Activated CD8-positive, alpha-beta T cell treated with anti-CD3 and anti-CD28 coated beads for 36 hours (primary cell): ENCODE data around the gene SLCO1C1. TPM values are rescaled to one million over a fixed set of nuclear protein-coding genes. Genes with fewer than 3 reads are reported as not detected.

ENCODE experiments used
- ATAC-seq: fragments of 200-7000 bp; cut with Tn5 transposase; one replicate; pipeline ENCODE4 v1.10.0; 2021; ENCODE audit warnings: mild to moderate bottlenecking, moderate library complexity
- CTCF ChIA-PET: fragments of 350-600 bp; sonication (Branson Sonifier 250); formaldehyde crosslinking; loops from one replicate; lab custom pipeline; 2021; ENCODE audit warnings: antibody characterized with exemption; lab: Charles Lee
- POLR2A ChIA-PET: fragments of 350-600 bp; sonication (Branson Sonifier 250); formaldehyde crosslinking; loops from one replicate; lab custom pipeline; 2021; ENCODE audit warnings: antibody characterized with exemption; lab: Charles Lee
- DNase-seq: peaks from one replicate; pipeline ENCODE4 v3.0.0-alpha.2; 2020
- H3K27ac Mint-ChIP-seq: one replicate; pipeline ENCODE4 v1.8.0; 2021; ENCODE audit warnings: mild to moderate bottlenecking, mixed read lengths
- H3K27me3 Mint-ChIP-seq: one replicate; pipeline ENCODE4 v1.8.0; 2021; ENCODE audit warnings: mixed read lengths
- H3K36me3 Mint-ChIP-seq: one replicate; pipeline ENCODE4 v1.8.0; 2021; ENCODE audit warnings: low read depth, mixed read lengths
- H3K4me1 Mint-ChIP-seq: one replicate; pipeline ENCODE4 v1.8.0; 2021; ENCODE audit warnings: low read depth, mixed read lengths
- H3K4me3 Mint-ChIP-seq: one replicate; pipeline ENCODE4 v1.8.0; 2021; ENCODE audit warnings: mild to moderate bottlenecking, moderate library complexity, mixed read lengths
- H3K9me3 Mint-ChIP-seq: one replicate; pipeline ENCODE4 v1.8.0; 2021; ENCODE audit warnings: mixed read lengths
- intact Hi-C: fragments of 100-400 bp; cut with micrococcal nuclease; formaldehyde crosslinking; loops from one replicate; pipeline ENCODE4 v1.10.0; 2022
- total RNA-seq, 2 experiments: library from RNA; stranded (reverse); gene quantifications; one replicate each; pipeline ENCODE4 v1.2.3, GENCODE V29; 2021
- TF ChIP-seq, protein P1 (sequence below): fragments of 200-600 bp; IDR thresholded peaks from one replicate; pipeline ENCODE4 v1.8.0; 2022; ENCODE audit warnings: antibody characterized with exemption, mild to moderate bottlenecking

Gene SLCO1C1
- total RNA-seq, 2 experiments from 2014 or later = not detected

DNA sequence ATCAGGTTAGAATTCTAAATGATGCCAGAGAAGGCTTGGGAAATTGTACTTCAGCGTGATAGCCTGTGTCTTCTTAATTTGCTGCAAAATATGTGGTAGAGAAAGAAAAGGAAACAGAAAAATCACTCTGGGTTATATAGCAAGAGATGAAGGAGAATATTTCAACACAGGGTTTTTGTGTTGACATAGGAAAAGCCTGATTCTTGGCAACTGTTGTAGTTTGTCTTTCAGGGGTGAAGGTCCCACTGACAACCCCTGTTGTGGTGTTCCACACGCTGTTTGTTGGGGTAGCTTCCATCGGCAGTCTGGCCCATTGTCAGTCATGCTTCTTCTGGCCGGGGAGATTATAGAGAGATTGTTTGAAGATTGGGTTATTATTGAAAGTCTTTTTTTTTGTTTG, 13.8 kb upstream of the SLCO1C1 start:
- Mint-ChIP-seq H3K27ac (no peak overlapping the region), H3K36me3 (no peaks in the 10 kb centered on the region), H3K9me3 (peaks cover 5% of the 10 kb centered on the region), H3K4me3 (no peak overlapping the region), H3K4me1 (no peaks in the 10 kb centered on the region), H3K27me3 (no peaks in the 10 kb centered on the region)
- no peak for ATAC-seq
- no peak for DNase-seq
- POLR2A ChIA-PET = no interaction called here
- intact Hi-C loops = no loop called here
- TF ChIP-seq, protein P1, sequence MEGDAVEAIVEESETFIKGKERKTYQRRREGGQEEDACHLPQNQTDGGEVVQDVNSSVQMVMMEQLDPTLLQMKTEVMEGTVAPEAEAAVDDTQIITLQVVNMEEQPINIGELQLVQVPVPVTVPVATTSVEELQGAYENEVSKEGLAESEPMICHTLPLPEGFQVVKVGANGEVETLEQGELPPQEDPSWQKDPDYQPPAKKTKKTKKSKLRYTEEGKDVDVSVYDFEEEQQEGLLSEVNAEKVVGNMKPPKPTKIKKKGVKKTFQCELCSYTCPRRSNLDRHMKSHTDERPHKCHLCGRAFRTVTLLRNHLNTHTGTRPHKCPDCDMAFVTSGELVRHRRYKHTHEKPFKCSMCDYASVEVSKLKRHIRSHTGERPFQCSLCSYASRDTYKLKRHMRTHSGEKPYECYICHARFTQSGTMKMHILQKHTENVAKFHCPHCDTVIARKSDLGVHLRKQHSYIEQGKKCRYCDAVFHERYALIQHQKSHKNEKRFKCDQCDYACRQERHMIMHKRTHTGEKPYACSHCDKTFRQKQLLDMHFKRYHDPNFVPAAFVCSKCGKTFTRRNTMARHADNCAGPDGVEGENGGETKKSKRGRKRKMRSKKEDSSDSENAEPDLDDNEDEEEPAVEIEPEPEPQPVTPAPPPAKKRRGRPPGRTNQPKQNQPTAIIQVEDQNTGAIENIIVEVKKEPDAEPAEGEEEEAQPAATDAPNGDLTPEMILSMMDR = no peak
- CTCF ChIA-PET = no interaction called here

DNA sequence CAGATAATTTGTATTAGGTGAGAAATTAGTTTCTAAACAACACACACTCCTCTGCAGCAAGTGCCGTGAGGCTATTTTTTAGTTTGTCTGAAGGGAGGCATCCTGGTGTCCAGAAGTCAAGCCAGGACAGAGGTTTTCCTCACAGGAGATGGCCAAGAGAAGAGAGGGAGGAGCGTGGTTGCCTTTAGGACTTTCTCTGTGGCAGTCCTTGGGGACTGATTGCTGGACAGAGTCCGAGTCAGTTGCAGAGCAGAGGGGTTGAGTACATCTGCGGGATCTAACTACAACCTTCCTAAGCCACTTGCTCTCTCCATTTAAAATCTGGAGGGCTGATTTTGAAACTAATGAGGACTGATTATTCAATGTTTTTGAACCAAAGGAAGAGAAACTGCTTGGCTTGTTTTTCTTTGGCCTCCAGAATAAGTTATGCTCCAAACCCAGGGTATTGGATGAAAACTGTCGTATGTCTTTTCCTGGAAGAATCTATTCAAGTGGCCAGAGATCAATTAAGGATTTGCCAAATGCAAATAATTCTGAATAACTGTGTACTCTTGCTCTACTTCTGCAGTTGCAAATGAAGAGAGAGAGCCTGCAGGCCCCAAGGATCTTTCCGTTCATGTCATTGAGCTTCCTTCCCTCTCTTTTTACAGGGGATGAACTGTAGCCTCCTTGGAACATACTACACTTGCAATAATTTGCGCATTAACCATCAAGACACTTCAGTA, 1.2 kb downstream of the SLCO1C1 start:
- H3K27me3 Mint-ChIP-seq = no peaks in the 10 kb centered on the region
- no peaks in the 10 kb centered on the region for H3K36me3 Mint-ChIP-seq
- no peaks in the 10 kb centered on the region for H3K4me1 Mint-ChIP-seq
- no peak overlapping the region for H3K4me3 Mint-ChIP-seq
- ATAC-seq (no peak), DNase-seq (no peak)
- TF ChIP-seq, protein P1 = no peak
- ChIA-PET CTCF (no interaction called here), POLR2A (no interaction called here)
- intact Hi-C loops = no loop called here
- H3K9me3 Mint-ChIP-seq = no peaks in the 10 kb centered on the region
- no peak overlapping the region for H3K27ac Mint-ChIP-seq

DNA sequence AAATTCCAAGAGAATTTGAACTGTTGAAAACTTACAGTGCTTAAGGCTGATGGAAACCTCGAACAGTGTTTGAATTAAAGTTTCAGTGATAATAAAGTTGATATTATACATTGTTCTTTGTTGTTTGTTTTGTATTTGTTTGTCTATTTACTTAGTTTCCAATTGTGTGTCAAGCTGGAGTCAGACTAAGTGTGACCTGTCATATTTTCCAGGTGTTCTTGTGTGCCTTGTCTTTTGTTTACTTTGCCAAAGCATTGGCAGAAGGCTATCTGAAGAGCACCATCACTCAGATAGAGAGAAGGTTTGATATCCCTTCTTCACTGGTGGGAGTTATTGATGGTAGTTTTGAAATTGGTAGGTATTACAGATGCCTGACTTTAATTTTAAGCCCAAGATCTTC, 6.0 kb downstream of the SLCO1C1 start:
- intact Hi-C loops = no loop called here
- DNase-seq (no peak), ATAC-seq (no peak)
- TF ChIP-seq, protein P1 = no peak
- Mint-ChIP-seq H3K9me3 (no peaks in the 10 kb centered on the region), H3K4me3 (no peak overlapping the region), H3K27me3 (no peaks in the 10 kb centered on the region), H3K36me3 (no peaks in the 10 kb centered on the region), H3K4me1 (no peaks in the 10 kb centered on the region), H3K27ac (no peak overlapping the region)
- POLR2A ChIA-PET = no interaction called here
- CTCF ChIA-PET = no interaction called here

DNA sequence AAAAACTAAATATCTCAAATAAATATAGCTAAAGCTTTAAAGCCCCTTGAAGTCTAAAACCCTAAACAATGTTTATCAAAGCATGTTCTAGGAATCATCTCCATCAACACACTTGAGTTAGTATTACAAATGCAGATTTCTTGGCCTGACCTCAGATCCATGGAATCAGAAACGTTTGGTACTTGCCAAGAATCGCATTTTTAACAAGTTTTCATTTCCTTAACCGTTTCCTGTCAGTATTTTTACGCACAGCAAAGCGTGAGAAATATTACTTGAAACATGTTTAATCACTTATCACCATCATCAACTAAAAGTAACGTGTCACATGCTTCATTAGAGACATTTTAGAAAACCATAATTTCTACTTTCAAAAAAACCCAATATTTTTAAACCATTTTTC, 9.7 kb downstream of the SLCO1C1 start:
- CTCF ChIA-PET = no interaction called here
- POLR2A ChIA-PET = no interaction called here
- H3K4me1 Mint-ChIP-seq = no peaks in the 10 kb centered on the region

DNA sequence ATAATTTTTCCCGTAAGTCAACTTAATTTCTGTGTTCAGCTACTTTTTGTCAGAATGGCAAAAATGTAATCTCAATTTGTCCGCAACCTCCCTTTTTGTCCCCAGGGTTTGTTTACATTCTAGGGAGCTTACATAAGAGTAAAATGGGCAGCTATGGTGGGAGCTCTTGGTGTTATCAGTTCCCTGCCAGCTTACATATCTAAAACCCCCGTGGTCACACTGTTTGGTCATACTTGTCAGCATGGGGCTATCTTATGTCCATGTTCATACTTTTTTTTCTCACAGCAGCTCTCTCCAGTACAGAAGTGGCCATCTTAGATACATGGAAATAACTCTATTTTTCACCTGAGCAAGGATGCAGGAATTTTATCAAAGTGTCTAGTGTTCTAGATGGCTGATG, 16.7 kb downstream of the SLCO1C1 start:
- DNase-seq (no peak), ATAC-seq (no peak)
- TF ChIP-seq, protein P1 = no peak
- no peak overlapping the region for H3K4me3 Mint-ChIP-seq
- H3K9me3 Mint-ChIP-seq = no peaks in the 10 kb centered on the region
- POLR2A ChIA-PET = no interaction called here
- CTCF ChIA-PET = no interaction called here
- H3K4me1 Mint-ChIP-seq = no peaks in the 10 kb centered on the region
- no peaks in the 10 kb centered on the region for H3K27me3 Mint-ChIP-seq
- intact Hi-C loops = no loop called here
- no peak overlapping the region for H3K27ac Mint-ChIP-seq
- no peaks in the 10 kb centered on the region for H3K36me3 Mint-ChIP-seq

More for the DNA sequence above, 9.7 kb downstream of the SLCO1C1 start:
- ATAC-seq (no peak), DNase-seq (no peak)
- H3K4me3 Mint-ChIP-seq = no peak overlapping the region
- no peaks in the 10 kb centered on the region for H3K9me3 Mint-ChIP-seq
- intact Hi-C loops = no loop called here
- H3K27ac Mint-ChIP-seq = no peak overlapping the region
- no peaks in the 10 kb centered on the region for H3K36me3 Mint-ChIP-seq
- TF ChIP-seq, protein P1 = no peak
- no peaks in the 10 kb centered on the region for H3K27me3 Mint-ChIP-seq
